Stimulated activated CD8-positive, alpha-beta memory T cell treated with anti-CD3 and anti-CD28 coated beads, Interleukin-7, amount 100 ng/mL, for 4 hours (primary cell): Measurements from ENCODE around the gene MAP6.

Experiments used
- DNase-seq, 2 donors: peaks; one replicate each; pipeline ENCODE4 v3.0.0-alpha.2; 2020; ENCODE audit warnings: low read depth in 2 of 2

The MAP6 gene

DNA sequence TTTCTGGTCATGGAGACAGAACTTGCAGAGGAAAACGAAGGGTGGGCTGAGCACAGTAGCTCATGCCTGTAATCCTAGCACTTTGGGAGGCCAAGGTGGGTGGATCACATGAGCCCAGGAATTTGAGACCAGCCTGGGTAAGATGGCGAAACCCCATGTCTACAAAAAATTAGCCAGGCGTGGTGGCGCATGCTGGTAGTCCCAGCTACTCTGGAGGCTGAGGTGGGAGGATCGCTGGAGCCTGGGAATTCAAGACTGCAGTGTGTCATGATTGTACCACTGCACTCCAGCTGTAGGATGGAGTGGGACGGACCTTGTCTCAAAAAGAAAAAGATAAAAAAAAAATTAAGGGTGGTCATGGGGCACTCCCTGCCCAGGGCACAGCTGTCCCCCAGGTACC, 100.9 kb downstream of the MAP6 start:
- no peak for DNase-seq

DNA sequence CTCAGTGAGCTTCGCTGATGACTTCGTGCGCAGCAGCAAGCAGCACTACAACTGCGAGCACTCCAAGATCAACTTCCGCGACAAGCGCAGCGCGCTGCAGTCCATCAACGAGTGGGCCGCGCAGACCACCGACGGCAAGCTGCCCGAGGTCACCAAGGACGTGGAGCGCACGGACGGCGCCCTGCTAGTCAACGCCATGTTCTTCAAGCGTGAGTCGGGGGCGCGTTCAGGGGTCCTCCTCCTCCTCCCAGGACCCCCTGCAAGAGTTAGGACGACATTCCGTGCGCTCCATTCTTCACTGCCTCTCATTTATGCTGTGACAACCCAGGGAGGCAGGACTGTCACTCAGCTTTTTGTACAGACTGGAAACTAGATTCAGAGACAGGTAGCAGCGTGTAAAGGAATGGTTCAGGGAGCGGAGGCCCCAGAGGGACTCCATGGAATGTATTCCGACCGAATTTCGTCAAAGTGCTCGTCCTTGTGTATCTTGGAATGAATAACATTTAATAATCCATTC, 102.0 kb downstream of the MAP6 start:
- no peak for DNase-seq

- DNase-seq: no peak
These were observed 102.7 kb downstream of the MAP6 start for GRCh38 chr11:75565916-75566762.

DNA sequence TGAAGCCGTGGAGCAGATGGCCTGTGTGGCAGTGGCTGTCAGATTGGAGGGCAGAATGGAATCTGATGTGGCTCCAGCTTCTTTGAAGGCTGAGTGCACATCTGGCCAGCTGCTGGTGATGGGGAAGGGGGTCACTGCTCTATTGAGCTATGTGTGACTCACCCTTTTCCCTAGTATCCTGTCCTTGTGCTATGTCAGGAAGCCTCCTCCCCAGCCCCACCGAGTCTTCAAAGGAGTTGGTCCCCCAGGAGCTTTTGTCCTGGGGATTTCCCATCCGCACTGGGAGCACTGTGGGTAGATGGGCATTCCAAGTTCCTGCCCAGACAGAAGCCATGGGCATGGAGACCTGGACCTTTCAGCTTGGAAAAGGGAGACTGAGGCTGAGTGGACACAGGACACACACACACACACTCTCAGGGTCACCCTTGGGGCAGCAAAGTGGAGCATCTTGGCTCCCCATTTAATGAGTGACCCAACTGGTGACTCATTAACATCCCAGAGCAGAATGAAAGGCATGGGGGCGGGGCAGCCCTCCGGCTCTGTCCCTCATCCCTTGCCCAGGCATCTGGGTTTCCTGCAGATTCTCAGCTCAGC, 103.5 kb downstream of the MAP6 start:
- no peak for DNase-seq

DNA sequence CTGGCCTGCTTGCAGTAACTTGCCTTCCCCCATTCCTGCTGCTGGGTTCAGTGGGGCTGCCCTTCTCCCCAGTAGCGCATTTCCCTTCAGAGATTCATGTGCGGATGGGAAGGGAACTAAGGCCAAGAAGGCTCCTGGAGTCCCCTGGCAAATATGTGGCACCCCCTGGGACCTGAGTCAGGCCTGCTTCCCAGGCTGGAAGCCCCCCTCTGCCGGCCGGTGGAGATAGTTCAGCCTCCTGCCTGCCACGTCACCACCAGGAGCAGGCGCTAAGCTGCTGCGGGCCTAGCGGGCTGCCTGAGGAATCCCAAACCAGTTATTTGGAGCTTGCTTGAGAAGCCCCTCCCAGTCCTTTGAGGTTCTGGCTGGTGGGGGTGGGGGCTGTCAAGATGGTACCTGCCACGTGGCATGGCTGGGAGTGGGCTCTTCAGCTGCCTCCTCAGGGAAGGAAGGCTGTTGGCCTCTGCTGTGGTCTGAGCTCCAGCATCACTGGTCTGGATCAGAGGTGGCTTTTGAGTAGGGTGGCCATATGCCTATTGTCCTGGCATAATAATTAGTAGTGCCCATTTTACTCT, 104.8 kb downstream of the MAP6 start:
- DNase-seq: no peak

DNA sequence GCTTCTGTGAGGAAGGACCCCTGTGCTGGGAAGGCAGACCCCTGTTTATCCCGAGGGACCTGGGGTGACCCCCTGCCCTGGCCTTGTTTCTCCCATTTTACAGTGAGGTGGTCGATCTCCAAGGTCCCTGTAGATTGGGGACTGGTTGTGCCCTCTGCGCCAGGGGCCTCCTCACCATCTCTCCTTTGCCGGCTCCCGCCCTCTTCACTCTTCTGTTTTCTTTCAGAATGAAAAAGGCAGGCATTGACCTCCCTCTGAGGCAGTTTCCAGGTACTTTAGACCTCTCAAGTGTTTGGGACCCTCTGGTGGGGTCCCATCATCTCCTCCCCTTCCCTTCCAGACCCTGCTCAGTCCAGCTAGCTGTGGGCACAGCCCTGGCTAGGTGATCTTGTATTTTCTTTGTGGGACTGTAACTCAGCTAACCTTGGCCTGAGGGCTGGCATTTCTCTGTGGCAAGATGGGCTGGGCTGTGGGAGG, 105.3 kb downstream of the MAP6 start:
- DNase-seq: no peak

- no peak for DNase-seq
These were observed 105.9 kb downstream of the MAP6 start for GRCh38 chr11:75562836-75563484.

- peak in 1 of 2 donors; percentile 46 for DNase-seq
These were observed 106.6 kb downstream of the MAP6 start, which contains the start of gene SERPINH1 for GRCh38 chr11:75562048-75562835. Gene SERPINH1 (plus strand): TSS chr11:75562253. CDS start chr11:75566350, 4,097 bp downstream.

DNA sequence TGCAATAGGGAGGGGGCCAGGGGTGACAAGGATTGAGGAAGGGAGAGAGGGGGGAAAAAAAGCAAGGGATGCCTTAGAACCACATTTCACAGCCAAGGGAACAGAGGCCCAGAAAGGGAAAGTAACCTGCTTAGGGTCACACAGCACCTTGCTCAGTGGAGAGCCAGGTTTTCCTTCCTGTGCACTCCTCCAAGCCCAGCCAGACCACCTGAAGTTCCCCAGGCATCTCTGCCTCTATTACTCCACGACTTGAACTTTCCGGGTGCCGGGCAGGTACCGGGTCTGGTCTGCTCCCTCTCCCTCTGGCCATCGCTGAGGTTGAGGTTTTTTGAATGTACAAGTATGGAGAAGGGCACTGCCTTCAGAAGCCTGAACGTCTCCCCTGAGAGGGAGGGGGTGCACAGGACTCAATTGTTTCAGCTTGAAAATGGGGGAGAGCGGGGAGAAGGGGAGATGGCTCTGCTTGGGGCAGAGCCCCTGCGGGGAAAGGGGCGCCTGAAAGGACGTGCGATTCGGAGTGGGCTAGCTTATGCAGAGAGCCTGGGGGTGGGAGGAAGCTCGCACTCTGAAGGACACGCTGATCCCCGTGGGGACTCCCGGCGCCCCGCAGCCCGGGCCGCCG, 107.3 kb downstream of the MAP6 start:
- no peak for DNase-seq

DNA sequence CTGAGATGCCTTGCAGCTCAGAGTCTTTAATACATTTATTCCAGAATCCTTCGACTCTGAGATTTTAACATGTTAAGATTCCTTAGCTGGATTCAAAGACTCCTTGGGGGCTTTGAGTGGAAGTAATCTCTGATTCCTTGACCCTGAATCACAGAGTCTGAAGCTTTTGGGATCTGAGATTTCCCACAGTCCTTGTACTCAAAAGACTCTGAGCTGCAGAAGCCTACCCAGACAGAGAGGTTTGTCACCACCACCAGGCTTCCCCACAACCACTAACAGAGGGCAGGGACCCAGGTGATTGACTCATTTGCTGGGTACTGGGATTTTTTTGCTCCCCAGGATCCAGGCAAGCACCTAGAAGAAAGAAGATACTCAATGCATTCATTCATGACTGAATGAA, 108.2 kb downstream of the MAP6 start:
- DNase-seq: no peak

DNA sequence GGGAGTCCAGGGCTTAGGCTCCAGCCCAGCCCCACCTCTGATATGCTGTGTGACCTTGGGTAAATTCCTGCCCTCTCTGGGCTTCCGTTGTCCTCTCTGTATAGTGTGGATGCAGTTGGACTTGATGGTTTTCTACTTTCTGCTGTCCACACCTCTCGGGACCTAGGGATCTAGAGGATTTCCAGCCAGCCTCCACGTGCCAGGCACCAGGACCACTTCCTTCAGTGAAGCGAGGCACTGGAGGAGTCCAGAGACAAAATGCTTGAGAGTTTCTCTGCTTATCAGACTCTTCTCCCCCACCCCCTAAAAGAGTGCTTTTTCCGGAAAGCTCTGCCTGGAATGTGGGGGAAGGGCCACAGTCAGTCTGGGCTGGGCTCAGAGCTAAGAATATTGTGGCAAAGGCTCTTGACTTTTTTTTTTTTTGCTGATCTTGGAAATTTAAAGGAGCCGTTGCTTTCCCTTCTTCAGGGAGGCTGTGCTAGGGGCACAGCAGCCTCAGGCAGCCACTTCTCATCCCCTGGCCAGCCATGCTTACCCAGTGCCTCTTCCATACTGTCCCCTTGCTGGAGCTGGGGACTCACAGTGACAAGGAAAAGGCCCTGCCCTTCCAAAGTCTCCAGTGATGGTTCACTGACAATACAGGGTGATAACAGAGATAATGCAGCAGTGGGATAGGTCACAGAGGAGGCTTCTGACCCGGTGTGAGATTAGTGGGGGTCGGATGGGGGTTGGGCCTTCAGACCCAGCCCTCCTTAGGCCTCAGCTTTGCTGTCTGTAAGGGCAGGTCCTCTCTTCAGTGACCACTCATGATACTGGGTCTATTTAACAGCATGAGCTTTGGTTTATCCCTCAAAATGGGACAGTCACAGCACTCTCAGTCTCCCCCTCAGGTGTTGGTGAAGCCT, 109.6 kb downstream of the MAP6 start:
- DNase-seq: no peak

GRCh38 chr11:75557666-75558494, 111.0 kb downstream of the MAP6 start:
- no peak for DNase-seq

- no peak for DNase-seq
These were observed 112.6 kb downstream of the MAP6 start for GRCh38 chr11:75556275-75556674.

DNA sequence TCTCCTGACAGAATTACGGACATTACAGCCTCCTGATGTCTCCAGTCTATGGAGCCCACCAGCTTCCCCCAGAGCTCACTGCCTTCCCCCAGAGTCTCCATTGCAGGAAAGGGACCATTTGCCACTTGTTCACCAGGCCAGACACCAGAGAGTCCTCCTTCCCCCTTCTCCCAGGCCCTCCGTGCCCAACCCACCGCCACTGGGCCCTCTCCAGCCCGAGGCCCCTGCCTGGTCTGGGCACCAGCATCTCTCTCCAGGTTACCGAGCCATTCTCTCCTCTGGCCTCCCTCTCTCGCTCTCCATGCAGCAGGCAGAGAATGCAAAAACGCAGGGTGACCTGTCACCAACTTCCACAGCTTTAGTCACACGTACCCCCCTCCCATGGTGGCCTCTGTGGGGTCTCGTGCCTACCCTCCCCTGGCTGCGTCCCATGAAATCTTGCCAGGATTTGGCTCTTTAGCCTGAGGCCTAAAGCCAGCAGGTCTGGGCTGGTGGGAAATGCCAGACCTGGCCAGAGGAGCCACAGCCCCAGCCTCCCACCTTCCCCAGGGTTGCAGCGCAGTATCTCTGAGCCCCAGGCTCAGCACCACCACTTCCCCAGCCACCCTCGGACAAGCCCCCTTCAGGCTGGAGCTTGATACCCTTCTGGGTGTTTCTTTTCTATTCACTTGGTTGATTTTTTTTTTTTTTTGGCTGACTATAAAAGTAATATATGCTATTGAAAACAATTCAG, 113.6 kb downstream of the MAP6 start:
- no peak for DNase-seq

DNA sequence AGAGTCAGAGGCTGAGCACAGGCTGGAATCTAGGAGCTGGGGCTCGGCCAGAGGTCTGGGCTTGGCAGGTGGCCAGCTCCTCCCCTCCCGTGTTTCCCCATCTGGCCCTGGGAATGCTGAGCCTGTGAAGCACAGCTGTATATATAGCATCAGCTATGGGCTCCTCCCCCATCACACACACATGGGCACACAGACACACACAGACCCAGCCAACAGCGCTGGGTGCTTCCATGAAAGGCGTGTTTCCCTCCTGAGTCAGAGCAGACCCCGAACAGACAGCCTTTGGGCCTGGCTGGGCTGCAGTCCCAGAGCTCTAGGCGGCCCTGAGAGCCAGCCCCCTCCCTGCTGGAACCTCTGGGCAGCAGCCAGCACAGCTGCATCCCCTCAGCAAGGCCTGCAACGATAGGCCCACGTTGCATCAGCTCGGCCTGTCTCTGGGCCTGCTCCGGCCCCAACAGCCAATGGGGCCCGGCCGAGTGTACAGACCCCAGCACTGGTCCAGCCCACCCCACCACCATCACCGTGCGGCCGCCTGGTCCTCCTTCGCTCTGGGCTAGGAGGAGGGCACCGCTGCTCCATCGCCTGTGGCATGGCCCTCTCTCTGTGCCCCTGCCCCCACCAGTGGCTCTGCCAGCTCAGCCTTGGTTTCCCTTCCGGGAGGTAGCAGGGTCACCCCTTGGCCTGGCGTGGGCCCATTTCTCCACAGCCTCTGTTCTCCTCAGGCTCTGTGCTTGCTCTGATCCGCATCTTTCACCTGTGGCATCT, 114.4 kb downstream of the MAP6 start:
- DNase-seq: no peak

DNA sequence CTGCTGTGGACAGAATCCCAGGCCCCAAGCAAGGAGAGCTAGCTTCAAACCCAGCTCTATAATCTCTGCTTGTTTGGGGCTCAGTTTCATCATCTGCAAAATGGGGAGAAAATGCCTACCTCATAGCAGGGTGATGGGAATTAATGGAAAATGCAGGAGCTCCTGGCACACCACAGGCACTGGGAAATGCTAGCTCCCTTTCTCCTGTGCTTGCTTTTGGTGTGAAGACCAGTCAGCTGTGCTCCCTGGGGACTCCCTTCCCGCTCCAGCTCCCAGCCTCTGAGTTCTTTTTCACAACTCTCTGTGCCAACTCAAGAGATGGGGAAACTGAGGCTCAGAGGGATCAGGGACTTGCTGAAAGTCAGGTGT, 115.0 kb downstream of the MAP6 start:
- DNase-seq: no peak

DNA sequence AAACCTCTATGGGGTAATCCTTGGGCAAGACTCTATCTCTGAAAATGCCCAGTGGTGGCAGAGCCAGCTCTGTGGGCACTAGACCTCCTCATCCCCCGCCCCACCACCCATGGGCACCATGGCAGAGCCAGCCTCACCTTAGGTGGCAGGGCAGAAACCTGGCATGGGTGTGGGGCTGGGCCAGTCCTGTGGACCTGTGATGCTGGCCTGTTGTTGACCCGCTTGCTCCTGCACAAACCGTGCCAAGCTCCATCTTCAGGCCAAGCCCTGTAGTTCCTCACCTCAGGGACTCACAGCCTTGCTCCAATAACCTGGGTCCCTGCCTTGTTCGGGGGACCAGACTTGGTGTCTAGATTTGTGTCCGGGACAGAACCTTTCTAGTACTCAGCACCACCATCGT, 115.7 kb downstream of the MAP6 start:
- DNase-seq: no peak
